Fibroblast of skin of scalp (primary cell): ENCODE measurements around the gene CARD8. TPM values are rescaled to one million over a fixed set of nuclear protein-coding genes. Genes with fewer than 3 reads are reported as not detected.
"Not testable (repeated sequence)": the region's sequence is repeated elsewhere in the genome, so short reads cannot be mapped to it uniquely, and the experiment has no call there.

Experiments used
- DNase-seq: peaks from one replicate; pipeline ENCODE4 v3.0.0-alpha.2; 2013
- polyA plus RNA-seq, 2 experiments: library from polyadenylated mRNA; unstranded; fragments of 120-200 nt; gene quantifications; one replicate each; pipeline ENCODE4 v1.2.1, GENCODE V29; 2013; ENCODE audit not compliant: insufficient read length in 2 of 2

CARD8 gene, protein sequence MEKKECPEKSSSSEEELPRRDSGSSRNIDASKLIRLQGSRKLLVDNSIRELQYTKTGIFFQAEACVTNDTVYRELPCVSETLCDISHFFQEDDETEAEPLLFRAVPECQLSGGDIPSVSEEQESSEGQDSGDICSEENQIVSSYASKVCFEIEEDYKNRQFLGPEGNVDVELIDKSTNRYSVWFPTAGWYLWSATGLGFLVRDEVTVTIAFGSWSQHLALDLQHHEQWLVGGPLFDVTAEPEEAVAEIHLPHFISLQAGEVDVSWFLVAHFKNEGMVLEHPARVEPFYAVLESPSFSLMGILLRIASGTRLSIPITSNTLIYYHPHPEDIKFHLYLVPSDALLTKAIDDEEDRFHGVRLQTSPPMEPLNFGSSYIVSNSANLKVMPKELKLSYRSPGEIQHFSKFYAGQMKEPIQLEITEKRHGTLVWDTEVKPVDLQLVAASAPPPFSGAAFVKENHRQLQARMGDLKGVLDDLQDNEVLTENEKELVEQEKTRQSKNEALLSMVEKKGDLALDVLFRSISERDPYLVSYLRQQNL
- polyA plus RNA-seq (2013, experiment 1 of 2; ENCODE audit: insufficient read length) = 18.8 TPM
- 16.9 TPM for polyA plus RNA-seq (2013, experiment 2 of 2; ENCODE audit: insufficient read length)

DNA sequence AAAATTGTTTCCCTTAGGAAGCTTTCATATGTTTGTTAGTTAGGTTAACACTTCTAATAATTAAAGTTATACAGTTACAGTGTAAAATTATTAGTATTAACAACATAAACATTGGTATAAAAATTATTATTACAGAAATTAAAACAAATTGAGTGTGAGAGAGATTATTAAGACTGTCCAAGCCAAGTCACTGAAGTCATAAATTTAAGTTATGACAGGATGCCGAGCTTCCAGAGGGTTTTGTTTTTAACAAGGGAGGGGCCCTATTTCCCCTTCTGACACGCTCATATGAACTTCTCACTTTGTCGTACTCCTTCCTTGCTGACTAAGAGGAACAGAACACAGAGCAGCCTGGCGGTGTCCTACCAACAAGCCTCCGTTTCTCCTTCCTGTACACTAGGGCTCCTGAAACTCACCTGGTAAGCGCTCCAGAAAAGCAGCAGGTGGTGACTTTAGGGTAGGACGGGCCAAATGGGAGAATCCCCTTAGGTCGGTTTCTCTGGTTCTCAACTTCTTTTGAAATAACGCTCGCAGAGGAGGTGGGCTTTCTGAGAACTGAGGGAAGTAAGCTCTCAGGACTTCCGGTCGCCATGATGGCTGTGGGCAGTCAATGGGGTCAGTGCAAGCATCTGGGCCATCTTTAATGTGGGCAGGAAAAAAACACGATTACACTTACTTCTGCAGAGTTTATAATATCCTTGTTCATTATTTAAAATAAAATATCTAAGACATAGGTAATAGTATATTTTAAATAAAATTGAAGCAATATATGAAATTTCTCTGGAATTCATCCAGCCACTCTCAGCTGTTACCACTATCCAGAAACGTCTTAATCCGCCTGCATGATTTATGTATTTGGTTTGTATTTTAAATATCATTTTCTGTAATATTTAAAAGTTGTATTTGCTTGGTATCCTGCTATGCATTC, at the start of gene CARD8:
Gene CARD8, minus strand, starts transcription at position 537 of the 928 bp plus-strand sequence. CDS start 14,892 bp downstream, outside the sequence.
- peak; percentile 90 for DNase-seq

DNA sequence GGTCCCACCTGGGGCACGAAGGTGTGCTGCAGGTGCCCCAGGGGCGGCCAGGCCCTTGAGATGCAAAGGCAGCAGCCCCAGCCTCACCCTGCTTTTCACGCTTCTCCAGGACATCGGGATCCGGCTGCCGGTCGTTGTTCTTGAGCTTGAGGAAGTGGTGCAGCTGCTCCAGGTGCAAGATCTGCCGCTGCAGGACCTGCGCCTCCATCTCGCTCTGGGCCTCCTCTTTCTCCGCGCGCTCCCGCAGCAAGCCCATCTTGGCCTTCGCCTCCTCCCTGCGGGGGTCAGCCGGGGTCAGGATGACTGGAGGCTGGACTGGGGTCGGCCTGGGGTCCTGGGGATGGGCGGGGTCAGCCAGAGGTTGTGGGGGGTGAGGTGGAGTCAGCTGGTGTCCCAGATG, 48.2 kb upstream of the CARD8 start:
- DNase-seq = no peak

DNA sequence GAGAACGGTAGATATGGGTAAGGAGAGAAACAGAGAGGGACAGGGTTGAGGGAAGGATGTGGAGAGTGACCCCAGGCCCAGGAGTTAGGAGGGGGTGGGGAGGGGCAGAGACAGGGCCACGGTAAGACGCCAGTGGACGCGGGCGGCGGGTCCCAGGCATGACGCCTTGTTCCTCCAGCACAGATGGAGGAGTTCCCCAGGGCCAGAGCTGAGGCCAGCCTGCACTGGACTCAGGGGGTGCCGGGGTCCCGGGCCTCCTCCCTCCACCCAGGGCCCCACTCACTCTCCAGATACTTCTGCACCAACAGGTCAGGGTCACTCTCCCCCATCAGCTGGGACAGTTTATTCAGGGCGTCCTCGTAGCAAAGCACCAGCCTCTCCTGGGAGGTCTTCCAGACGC, 47.7 kb upstream of the CARD8 start:
- no peak for DNase-seq

DNA sequence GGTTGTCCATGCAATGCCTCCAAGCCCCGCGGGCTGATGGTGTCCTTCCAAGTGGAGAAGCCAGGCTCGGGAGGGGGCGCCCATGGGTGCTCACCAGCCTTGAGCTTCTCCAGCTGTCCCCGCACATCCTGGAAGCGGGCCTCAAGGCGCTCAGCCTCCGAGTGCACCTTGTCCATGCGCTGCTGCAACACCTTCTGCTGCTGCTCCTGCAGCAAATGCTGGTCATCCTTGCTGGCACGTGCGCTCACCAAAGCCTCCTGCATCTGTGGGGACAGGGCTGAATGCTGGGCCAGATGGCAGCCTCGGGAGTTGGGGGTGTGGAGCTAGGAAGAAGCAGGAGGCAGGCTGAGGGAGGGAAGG, 46.9 kb upstream of the CARD8 start:
- no peak for DNase-seq

DNA sequence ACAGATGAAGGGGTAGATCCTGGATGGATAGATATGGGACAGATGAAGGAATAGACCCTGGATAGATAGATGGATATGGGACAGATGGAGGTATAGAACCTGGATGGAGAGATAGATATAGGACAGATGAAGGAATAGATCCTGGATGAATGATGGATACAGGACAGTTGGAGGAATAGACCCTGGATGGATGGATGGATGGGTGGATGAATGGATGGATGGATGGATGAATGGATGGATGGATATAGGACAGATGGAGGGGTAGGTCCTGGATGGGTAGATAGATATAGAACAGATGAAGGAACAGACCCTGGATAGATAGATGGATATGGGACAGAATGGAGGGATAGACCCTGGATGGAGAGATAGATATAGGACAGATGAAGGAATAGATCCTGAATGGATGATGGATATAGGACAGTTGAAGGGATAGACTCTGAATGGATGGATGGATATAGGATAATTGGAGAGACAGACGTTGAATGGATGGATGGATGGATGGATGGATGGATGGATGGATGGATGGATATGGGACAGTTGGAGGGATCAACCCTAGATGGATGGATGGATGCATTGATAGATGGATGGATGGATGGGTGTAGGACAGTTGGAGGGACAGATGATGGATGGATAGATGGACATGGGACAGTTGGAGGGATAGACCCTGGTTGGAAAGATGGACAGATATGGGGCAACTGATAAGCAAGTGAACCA, 46.3 kb upstream of the CARD8 start:
- DNase-seq = no peak

DNA sequence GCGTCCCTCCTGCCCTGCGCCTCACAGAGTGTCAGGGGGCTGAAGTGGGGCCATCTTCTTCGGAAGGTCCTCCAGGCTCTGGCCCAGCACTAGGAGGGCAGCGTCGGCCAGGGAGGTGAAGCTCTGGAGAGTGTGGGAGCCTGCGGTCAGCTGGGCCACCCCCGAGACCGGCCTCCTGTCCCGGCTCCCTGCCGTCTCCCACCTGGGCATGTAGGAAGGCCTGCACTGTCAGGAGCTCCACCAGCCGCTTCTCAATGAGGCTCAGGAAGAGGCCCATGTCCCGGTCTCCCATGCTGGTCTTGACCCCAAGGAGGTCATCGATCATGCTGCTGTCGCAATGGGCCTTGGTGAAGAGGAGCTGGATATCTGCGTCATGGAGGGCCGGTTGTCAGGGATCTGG, 42.3 kb upstream of the CARD8 start:
- DNase-seq = no peak

DNA sequence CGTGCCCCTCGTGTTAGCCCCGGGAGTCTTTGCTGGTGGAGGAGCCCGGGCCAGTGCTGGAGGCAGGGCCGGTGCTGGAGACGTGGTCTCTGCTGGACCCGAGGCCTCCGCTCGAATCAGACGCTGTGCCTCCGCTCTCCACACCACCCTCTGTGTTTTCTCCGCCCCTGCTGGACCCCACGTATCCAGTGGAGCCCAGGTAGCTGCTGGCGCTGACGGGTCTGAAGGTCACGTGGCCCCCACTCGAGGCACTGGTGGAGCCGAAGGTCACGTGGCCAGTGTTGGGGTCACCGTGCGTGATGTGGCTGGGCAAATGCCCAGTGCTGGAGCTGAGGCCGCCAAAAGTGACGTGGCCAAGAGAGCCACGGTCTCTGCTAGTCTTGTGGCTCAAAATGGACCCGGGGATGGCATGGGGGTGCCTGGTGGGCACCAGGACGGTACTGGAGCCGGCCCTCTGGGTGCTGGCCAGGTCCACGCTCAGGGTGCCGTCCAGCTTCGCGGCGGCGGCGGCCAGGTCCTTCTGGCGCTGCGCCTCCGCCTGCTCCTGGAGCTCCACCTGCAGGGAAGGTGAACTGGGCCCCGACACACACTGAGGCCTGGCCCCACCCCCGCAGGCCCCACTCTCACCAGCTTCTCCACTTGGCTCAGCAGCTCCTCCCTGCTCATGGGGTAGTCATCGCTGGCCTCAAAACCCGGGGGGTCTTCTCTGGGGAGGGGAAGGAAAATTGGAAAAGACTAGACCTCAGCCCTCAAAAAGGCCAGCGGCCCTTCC, 41.4 kb upstream of the CARD8 start:
- DNase-seq = no peak

DNA sequence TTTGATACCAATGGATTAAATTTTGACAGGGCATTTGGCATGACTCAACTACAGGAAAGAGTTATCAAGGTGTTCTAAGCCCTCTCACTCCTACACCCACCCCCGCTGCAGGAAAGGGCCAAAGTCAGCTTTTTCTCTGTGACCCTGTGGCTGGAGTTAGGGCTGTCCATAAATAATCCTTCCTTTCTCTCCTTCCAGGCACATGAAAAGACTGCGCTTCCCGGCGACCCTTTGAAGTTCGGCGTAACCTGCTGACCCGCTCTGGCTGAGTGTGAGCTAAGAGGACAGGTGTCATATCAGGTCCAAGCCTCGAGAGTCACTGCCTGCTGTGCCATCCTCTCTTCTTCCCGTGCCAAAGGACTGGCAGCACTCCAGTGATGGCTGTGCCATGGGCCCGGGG, 39.7 kb upstream of the CARD8 start:
- no peak for DNase-seq

DNA sequence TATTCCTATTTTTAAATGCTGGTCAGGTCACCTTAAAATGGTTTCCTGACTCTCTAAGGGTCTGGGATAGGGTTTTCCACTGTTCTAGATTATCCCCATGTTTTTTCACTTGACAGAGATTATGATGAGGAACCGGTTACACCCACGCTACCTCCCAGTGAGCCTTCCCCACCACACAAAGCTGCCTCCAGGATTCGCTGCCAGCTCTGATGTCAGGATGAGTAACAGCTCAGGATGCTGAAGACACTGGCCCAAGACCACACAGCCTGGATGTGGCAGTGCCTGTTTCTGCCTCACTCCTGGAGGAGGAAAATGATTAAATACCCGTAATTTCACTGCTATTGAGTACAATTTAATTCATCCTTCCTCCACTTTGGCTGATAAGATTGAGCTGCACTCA, 37.1 kb upstream of the CARD8 start:
- peak; percentile 83 for DNase-seq

DNA sequence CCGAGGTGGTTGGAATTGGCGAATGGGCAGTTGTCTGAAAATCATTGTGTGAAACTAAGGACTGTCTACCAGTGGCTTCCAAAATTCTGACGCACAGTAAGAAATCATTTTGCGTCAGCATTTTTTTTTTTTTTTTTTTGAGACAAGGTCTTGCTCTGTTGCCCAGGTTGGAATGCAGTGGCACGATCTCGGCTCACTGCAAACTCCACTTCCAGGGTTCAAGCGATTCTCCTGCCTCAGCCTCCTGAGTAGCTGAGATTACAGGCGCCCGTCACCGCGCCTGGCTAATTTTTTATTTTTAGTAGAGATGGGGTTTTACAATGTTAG, 35.7 kb upstream of the CARD8 start:
- not testable (repeated sequence) for DNase-seq

DNA sequence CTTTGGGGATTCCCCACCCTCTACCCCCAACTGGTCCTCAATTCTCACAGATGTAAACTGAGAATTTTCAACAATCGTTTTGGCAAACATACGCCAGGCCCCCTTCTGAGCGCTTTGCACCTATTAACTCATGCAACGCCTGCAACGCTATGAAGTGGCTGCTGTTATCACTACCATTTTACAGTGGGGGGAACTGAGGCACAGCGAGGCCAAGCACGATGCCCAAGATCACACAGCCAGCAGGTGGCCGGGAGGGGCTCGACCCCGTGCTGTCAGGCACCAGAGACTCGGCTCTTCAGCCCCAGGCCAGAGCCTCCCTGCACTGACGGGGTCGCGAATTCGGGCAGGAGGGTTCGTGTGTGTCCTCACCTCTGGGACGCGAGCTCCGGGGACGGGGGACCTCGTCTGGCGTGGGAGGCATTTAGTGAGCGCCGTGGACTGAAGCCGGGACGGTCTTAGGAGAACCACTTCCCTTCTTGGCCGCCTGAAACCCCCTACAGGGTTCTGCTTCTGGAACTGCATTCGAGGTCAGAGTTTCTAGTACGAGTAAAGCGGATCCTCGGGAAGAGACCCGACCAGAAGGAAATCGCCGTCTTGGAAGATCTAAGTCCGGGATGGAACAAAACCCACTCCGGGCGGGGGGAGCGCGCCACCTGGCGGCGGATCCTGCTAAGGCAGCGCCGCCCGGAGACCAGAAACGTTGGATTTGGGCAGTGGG, 35.2 kb upstream of the CARD8 start:
- DNase-seq = peak; percentile 82

DNA sequence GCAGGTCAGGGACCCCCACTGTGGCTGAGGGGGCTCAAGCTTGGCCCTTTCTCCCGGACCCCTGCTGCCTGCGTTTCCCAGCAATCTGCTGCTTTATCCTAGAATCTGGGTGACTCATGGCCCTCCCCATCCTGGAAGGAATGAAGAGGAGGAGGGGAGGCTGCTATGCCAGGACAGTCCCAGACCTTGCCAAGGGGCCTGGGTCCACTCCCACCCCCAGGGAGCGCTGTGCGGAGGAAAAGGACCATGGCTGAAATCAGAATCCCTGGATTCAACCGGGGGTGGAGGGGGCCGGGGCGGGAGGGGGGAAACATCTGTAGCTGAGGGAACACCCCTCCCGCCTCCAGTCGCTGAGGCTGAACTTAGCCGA, 34.7 kb upstream of the CARD8 start:
- peak; percentile 77 for DNase-seq

DNA sequence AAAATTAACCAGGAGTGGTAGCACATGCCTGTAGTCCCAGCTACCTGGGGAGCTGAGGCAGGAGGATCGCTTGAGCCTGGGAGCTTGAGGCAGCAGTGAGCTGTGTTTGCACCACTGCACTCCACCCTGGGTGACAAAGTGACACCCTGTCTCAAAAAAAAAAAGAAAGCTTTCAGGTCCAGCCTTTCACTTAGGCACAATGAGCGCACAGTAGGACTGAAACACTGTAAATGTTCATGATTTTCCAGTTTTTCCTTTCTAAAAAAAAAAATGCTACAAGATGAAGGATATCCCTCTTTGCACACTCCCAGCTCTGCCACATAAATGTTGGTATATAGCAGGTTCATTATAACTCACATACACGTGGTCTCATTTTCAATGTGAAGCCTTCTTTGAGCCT, 32.0 kb upstream of the CARD8 start:
- no peak for DNase-seq

DNA sequence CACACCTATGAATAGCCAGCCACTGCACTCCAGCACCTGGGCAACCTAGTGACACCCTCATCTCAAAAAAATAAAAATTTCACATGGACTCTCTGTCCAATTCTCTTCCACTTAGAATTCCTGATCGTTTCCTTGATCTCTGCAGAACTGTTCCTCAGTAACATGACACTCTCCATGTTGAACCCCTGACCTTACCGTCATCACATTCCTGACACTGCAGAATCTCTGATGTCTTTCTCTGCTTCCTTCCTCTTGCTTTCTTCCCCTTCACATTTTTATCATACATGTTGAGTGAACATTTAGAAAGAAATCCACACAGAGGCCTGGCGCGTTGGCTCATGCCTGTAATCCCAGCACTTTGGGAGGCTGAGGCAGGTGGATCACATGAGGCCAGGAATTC, 29.2 kb upstream of the CARD8 start:
- peak; percentile 59 for DNase-seq

DNA sequence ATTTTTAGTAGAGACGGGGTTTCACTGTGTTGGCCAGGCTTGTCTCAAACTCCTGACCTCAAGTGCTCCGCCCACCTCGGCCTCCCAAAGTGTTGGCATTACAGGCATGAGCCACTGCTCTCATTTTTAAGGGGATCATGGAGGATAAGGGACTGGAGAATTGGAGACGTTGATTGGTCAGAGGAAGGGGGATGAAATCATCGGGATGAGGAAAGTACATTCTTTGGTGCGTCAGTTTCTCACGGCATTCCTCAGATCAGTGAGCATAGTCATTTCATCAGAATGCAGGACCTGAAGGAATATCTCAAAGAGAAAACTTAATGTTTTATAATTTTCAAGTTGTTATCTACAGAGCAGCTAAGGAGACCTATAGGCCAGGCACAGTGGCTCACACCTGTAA, 28.2 kb upstream of the CARD8 start:
- DNase-seq = peak; percentile 92

DNA sequence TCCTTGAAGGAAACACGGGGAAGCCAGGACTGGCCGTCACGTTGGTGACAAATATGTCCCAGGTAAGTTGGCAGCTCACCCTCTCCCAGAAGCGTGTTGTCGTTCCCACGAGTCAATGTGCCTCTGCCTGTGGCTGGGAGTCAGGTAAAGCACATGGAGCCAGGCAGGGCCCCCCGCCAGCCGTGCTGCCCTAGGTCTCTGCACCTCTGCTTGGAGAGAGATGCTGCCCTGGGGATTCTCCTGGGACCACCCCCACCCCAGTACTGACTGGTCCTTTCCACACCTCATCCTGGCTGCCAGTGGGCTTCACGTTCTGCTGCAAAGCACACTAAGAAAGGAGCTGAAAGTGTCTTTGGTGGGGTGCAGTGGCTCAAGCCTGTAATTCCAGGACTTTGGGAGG, 24.0 kb upstream of the CARD8 start:
- DNase-seq = no peak

DNA sequence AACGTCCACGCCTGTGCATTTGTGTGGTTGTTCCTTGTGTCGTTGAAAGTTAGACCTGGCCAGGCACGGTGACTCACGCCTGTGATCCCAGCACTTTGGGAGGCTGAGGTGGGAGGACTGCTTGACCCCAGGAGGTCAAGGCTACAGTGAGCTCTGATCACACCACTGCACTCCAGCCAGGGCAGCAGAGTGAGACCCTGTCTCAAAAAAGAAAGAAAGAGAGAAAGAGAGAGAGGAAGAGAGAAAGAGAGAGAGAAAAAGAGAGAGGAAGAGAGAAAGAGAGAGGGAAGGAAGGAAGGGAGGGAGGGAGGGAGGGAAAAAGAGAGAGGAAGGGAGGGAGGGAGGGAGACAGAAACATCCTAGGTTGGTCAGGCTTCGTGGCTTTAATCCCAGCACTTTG, 19.2 kb upstream of the CARD8 start:
- no peak for DNase-seq

DNA sequence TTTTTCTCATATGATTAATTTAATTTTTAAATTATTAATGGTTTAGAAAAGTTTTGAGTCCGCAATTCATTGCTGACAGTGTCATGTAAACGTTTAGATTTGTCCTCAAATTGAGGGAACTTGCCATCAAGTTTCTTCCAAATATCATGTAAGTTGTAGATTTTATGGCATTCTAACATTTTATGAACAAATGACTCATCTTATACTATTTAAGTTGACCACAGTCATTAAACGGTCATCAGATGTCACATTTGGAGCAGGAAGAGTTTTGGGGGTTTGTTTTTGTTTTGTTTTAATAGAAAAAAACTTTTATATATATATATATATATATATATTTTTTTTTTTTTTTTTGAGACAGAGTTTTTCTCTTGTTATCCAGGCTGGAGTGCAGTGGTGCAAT, 18.5 kb upstream of the CARD8 start:
- peak; percentile 32 for DNase-seq

DNA sequence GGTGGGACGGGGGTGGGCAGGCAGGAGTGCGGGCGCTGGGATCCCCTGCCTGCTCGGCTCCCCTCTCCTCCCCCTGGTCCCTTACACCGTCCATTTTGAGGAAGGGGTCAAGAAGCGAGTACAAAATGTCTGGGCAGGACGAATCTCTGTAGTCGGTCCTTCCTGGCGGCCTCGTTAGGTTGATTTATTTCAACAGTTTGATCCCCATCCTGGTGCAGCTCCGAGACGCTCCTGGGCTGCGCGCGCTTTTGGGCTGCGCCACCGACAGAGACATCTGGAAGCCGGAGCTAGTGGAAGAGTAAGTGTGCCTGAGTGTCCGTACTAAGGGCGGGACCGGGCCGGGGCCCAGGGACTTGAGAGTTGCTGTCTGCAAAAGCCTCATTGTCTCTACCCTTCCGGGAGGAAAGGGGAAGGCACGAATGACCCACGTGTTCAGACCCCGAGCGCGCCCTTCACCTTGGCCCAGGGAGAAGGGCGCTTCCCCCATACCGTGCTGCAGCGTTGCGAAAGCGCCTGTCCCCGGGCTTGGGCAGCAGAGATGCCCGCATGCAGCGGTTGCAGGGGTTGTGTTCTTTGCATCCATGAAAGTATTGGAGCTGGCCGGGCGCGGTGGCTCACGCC, 15.9 kb upstream of the CARD8 start:
- peak; percentile 46 for DNase-seq

DNA sequence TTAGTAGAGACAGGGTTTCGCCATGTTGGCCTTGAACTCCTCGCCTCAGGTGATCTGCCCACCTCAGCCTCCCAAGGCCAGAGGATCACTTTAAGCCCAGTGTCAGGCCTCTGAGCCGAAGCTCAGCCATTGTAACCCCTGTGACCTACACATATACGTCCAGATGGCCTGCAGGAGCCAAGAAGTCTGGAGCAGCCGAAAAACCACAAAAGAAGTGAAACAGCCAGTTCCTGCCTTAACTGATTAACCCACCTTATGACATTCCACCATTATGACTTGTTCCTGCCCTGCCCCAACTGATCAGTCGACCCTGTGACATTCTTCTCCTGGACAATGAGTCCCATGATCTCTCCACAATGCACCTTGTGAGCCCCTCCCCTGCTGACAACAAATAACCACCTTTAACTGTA, 13.9 kb upstream of the CARD8 start:
- DNase-seq = not testable (repeated sequence)

DNA sequence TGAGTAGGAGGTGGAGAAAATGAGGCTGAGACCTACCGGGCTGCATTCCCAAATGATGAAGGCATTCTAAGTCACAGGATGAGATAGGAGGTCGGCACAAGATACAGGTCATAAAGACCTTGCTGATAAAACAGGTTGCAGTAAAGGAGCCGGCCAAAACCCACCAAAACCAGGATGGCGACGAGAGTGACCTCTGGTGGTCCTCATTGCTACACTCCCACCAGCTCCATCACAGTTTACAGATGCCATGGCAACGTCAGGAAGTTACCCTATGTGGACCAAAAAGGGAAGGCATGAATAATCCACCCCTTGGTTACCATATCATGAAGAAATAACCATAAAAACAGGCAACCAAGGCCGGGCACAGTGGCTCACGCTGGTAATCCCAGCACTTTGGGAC, 9.6 kb upstream of the CARD8 start:
- not testable (repeated sequence) for DNase-seq
